Caco-2 (cell line): Measurements from ENCODE around the gene LMX1A. TPM values are rescaled to one million over a fixed set of nuclear protein-coding genes. Genes with fewer than 3 reads are reported as not detected.

Experiments used
- BruUV-seq: library from RNA; stranded (reverse); fragments of 400-500 nt; replicated peaks from 2 replicates; lab custom pipeline; 2021; lab: Mats Ljungman, UMichigan
- CTCF ChIA-PET: fragments of 300-600 bp; sonication (Branson Sonifier 250); formaldehyde crosslinking; loops from one replicate; lab custom pipeline; 2022; ENCODE audit warnings: antibody characterized with exemption; lab: Charles Lee
- POLR2A ChIA-PET: fragments of 300-600 bp; sonication (Branson Sonifier 250); formaldehyde crosslinking; loops from one replicate; lab custom pipeline; 2022; ENCODE audit warnings: antibody characterized with exemption; lab: Charles Lee
- DNase-seq, 2 experiments: peaks; one replicate each; pipeline versions ENCODE4 v3.0.0 to v3.0.0-alpha.2; 2020 to 2022
- H3K27me3 ChIP-seq: replicated peaks from 2 replicates; pipeline ENCODE4 v1.6.0; 2011; ENCODE audit warnings: low read length; ENCODE audit not compliant: control insufficient read depth, insufficient read depth
- H3K36me3 ChIP-seq: 2 replicates; pipeline ENCODE4 v1.5.1; 2011; ENCODE audit warnings: low read length; ENCODE audit not compliant: control insufficient read depth, insufficient read depth
- H3K4me1 ChIP-seq: fragments of 250-450 bp; sonication (Bioruptor Pico); 2 replicates; pipeline ENCODE4 v1.5.1; 2020; ENCODE audit warnings: mild to moderate bottlenecking
- H3K4me3 ChIP-seq: 2 replicates; pipeline ENCODE4 v1.5.1; 2011; ENCODE audit warnings: low read depth, mild to moderate bottlenecking, control low read depth, low read length
- H3K9me3 ChIP-seq: fragments of 250-450 bp; sonication (Bioruptor Pico); 2 replicates; pipeline ENCODE4 v1.5.1; 2020; ENCODE audit warnings: mild to moderate bottlenecking, moderate library complexity
- H3K27ac Mint-ChIP-seq: one replicate; pipeline ENCODE4 v1.8.0; 2022; ENCODE audit warnings: mixed read lengths; ENCODE audit not compliant: unreplicated experiment
- H3K27me3 Mint-ChIP-seq: one replicate; pipeline ENCODE4 v1.8.0; 2022; ENCODE audit warnings: mixed read lengths; ENCODE audit not compliant: insufficient read depth, unreplicated experiment
- H3K36me3 Mint-ChIP-seq: one replicate; pipeline ENCODE4 v1.8.0; 2022; ENCODE audit warnings: mild to moderate bottlenecking, mixed read lengths; ENCODE audit not compliant: insufficient read depth, unreplicated experiment
- H3K4me1 Mint-ChIP-seq: one replicate; pipeline ENCODE4 v1.8.0; 2022; ENCODE audit warnings: low read depth, mixed read lengths; ENCODE audit not compliant: unreplicated experiment
- H3K4me3 Mint-ChIP-seq: one replicate; pipeline ENCODE4 v1.8.0; 2022; ENCODE audit warnings: mild to moderate bottlenecking, moderate library complexity, mixed read lengths; ENCODE audit not compliant: unreplicated experiment
- H3K9me3 Mint-ChIP-seq: one replicate; pipeline ENCODE4 v1.8.0; 2022; ENCODE audit warnings: mixed read lengths; ENCODE audit not compliant: unreplicated experiment
- intact Hi-C: fragments of 100-400 bp; cut with micrococcal nuclease; formaldehyde crosslinking; loops from one replicate; pipeline ENCODE4 v1.10.0; 2022; ENCODE audit not compliant: unreplicated experiment
- total RNA-seq: library from RNA; stranded (reverse); gene quantifications from 2 replicates; pipeline ENCODE4 v1.2.3, GENCODE V29; 2022
- TF ChIP-seq, protein P1 (sequence below), 2 experiments: fragments of 200-600 bp in 1 of 2; IDR thresholded peaks; 1 replicate in 1 of 2; 2 replicates in 1 of 2; pipeline versions ENCODE4 v1.5.1 to v1.8.0; 2011 to 2022; ENCODE audit warnings: antibody characterized with exemption in 1 of 2, control low read depth in 1 of 2, inconsistent platforms in 1 of 2, low read depth in 1 of 2, low read length in 1 of 2, mild to moderate bottlenecking in 1 of 2, moderate library complexity in 1 of 2; ENCODE audit not compliant: insufficient read depth in 1 of 2, severe bottlenecking in 1 of 2, unreplicated experiment in 1 of 2

The LMX1A gene
- total RNA-seq, 1 experiment from 2014 or later = not detected

DNA sequence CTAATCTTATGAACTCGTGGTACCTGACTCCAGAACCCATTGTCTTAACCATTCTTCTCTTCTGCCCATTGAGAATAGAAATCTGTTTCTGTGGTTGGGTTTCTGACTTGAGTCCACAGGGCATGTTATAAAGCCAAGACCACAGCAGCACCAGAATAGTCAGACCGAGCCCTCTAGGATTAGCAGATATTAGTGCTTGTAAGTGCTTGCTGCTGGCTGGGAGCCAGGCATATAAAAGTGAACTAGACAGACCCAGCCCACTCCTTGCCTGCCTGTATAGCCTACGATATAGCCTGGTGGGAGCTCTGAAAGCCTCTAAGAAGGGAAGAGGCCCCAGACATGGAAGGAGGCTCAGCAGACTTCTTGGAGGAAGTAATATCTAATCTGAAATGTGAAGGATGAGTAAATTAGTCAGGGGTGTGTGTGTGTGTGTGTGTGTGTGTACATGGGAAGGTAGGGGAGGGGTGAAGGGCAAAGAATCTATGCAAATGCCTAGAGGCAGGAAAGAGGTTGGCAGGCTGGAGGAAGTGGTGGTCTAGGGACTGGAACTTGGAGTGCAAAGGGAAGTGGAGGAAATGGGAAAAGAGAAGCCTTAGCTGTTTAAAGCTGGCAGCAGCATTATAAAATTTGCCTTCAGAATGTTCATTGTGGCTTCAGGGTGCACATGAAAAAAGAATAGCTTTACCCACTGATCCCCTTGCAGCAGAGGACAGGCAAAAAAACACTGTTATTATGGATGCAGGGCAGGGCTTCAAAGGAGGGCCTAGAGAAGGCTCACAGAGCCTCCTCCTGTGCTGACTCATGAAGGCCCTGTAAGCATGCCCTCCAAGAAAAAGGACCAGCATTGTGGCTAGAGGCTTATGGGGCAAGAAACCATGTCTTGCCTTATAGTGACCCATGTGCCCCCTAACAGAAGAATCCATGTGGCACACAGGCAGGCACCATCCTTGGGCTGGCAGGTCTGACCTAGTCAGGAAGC lies 169.2 kb downstream of the LMX1A start:
- intact Hi-C loops = no loop called here
- ChIA-PET CTCF (no interaction called here), POLR2A (interaction anchor here (0.7 kb wide), 1 partner anchor 49 kb away, joined by 3 read pairs; no protein-coding TSS in a partner anchor)
- H3K9me3 Mint-ChIP-seq = peaks cover 6% of the 10 kb centered on the region
- no peaks in the 10 kb centered on the region for H3K4me1 Mint-ChIP-seq
- no peaks in the 10 kb centered on the region for H3K36me3 ChIP-seq
- TF ChIP-seq, protein P1, sequence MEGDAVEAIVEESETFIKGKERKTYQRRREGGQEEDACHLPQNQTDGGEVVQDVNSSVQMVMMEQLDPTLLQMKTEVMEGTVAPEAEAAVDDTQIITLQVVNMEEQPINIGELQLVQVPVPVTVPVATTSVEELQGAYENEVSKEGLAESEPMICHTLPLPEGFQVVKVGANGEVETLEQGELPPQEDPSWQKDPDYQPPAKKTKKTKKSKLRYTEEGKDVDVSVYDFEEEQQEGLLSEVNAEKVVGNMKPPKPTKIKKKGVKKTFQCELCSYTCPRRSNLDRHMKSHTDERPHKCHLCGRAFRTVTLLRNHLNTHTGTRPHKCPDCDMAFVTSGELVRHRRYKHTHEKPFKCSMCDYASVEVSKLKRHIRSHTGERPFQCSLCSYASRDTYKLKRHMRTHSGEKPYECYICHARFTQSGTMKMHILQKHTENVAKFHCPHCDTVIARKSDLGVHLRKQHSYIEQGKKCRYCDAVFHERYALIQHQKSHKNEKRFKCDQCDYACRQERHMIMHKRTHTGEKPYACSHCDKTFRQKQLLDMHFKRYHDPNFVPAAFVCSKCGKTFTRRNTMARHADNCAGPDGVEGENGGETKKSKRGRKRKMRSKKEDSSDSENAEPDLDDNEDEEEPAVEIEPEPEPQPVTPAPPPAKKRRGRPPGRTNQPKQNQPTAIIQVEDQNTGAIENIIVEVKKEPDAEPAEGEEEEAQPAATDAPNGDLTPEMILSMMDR (IDR thresholded peaks at IDR 0.05; ENCODE audit: insufficient read depth in 1 of 2, low read depth in 1 of 2, low read length in 1 of 2, severe bottlenecking in 1 of 2, unreplicated experiment in 1 of 2) = no peak
- no peak for DNase-seq
- no peaks in the 10 kb centered on the region for H3K27me3 ChIP-seq
- H3K9me3 ChIP-seq = peaks cover 10% of the 10 kb centered on the region
- H3K4me3 Mint-ChIP-seq = no peak overlapping the region
- H3K36me3 Mint-ChIP-seq = no peaks in the 10 kb centered on the region
- peaks cover 9% of the 10 kb centered on the region for H3K27me3 Mint-ChIP-seq
- no peaks in the 10 kb centered on the region for H3K4me1 ChIP-seq
- BruUV-seq = no TSS peak
- no peak overlapping the region for H3K27ac Mint-ChIP-seq
- no peak overlapping the region for H3K4me3 ChIP-seq

DNA sequence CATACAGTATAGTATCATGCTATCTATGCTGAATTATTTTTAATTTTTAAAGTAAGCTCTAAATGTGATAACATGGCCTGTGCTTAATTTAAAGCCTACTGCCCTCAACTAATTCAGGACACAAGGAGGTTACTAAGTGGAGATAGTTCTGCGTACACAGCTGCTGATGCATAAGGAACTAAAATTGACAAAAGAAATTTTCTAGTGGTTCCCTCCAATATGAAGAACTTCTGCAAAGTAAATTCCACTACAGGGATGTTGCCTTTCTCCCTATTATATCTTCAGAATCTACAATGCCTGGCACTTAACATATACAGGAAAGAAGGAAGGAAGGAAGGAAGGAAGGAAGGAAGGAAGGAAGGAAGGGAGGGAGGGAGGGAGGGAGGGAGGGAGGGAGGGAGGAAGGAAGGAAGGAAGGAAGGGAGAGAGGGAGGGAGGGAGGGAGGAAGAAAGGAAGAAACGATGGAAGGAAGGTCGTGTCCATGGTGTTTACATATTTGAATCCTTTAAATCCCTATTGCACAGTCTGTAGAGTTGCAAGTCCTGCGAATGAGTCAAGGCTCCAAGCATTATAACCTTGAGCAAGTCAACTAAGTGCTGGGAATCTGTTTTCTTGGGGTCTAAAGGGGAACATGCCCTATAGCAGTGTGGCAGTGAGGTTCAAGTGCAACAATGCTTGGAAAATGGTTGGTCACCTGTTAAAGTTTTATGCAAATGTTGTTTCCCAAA lies 171.2 kb downstream of the LMX1A start:
- no TSS peak for BruUV-seq
- no peak for DNase-seq
- intact Hi-C loops = no loop called here
- H3K4me1 ChIP-seq = no peaks in the 10 kb centered on the region
- Mint-ChIP-seq H3K27ac (no peak overlapping the region), H3K9me3 (peaks cover 12% of the 10 kb centered on the region), H3K27me3 (peaks cover 3% of the 10 kb centered on the region), H3K4me3 (no peak overlapping the region), H3K4me1 (no peaks in the 10 kb centered on the region), H3K36me3 (no peaks in the 10 kb centered on the region)
- peaks cover 15% of the 10 kb centered on the region for H3K9me3 ChIP-seq
- POLR2A ChIA-PET = no interaction called here
- CTCF ChIA-PET = no interaction called here
- H3K36me3 ChIP-seq = no peaks in the 10 kb centered on the region
- H3K27me3 ChIP-seq = no peaks in the 10 kb centered on the region
- TF ChIP-seq, protein P1 (IDR thresholded peaks at IDR 0.05; ENCODE audit: insufficient read depth in 1 of 2, low read depth in 1 of 2, low read length in 1 of 2, severe bottlenecking in 1 of 2, unreplicated experiment in 1 of 2) = no peak
- no peak overlapping the region for H3K4me3 ChIP-seq

DNA sequence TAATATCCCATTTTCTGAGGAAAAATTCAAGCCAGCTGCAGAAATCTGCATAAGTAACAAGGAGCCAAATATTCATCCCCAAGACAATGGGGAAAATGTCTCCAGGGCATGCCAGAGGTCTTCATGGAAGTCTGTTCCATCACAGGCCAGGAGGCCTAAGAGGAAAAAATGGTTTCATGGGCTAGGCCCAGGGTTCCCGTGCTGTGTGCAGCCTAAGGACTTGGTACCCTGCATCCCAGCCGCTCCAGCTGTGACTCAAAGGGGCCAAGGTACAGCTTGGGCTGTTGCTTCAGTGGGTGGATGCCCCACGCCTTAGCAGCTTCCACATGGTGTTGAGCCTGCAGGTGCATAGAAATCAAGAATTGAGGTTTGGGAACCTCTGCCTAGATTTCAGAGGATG lies 173.5 kb downstream of the LMX1A start:
- Mint-ChIP-seq H3K36me3 (no peaks in the 10 kb centered on the region), H3K4me3 (no peak overlapping the region), H3K27ac (no peak overlapping the region), H3K27me3 (peaks cover 7% of the 10 kb centered on the region), H3K9me3 (peaks cover 12% of the 10 kb centered on the region), H3K4me1 (no peaks in the 10 kb centered on the region)
- DNase-seq = no peak
- Histone ChIP-seq H3K4me3 (no peak overlapping the region), H3K27me3 (no peaks in the 10 kb centered on the region), H3K4me1 (no peaks in the 10 kb centered on the region), H3K36me3 (no peaks in the 10 kb centered on the region), H3K9me3 (peaks cover 15% of the 10 kb centered on the region)
- intact Hi-C loops = no loop called here
- TF ChIP-seq, protein P1 (IDR thresholded peaks at IDR 0.05; ENCODE audit: insufficient read depth in 1 of 2, low read depth in 1 of 2, low read length in 1 of 2, severe bottlenecking in 1 of 2, unreplicated experiment in 1 of 2) = no peak
- no TSS peak for BruUV-seq
- ChIA-PET CTCF (interaction anchor here (0.6 kb wide), 1 partner anchor 839 kb away, joined by 3 read pairs; no protein-coding TSS in a partner anchor), POLR2A (no interaction called here)
